GM10266 (cell line): ENCODE results near the gene SPATA31D3.
"Not testable (repeated sequence)": the region's sequence is repeated elsewhere in the genome, so short reads cannot be mapped to it uniquely, and the experiment has no call there.

Experiments used
- DNase-seq: peaks from one replicate; pipeline ENCODE4 v3.0.0; 2012; ENCODE audit errors: extremely low spot score
- CTCF ChIP-seq: IDR thresholded peaks from 2 replicates; pipeline ENCODE4 v1.5.1; 2012; ENCODE audit warnings: mild to moderate bottlenecking, low read depth; ENCODE audit not compliant: control insufficient read depth, insufficient read depth; ENCODE audit errors: missing control alignments

SPATA31D3 gene

GRCh38 chr9:81943393-81943792 lies at the start of gene SPATA31D3:
Gene SPATA31D3, plus strand, starts transcription at chr9:81943500. Its CDS starts 86 bp downstream, at chr9:81943586.
- not testable (repeated sequence) for DNase-seq

GRCh38 chr9:81893929-81894328 lies 49.4 kb upstream of the SPATA31D3 start:
- no peak for TF ChIP-seq CTCF
- no peak for DNase-seq

- TF ChIP-seq CTCF, result no peak
- DNase-seq, result no peak
Measured at GRCh38 chr9:81894891-81895290, 48.4 kb upstream of the SPATA31D3 start.

GRCh38 chr9:81896070-81896469 lies 47.2 kb upstream of the SPATA31D3 start:
- no peak for DNase-seq
- TF ChIP-seq CTCF, result no peak

GRCh38 chr9:81898851-81899250 lies 44.4 kb upstream of the SPATA31D3 start:
- TF ChIP-seq CTCF, result no peak
- DNase-seq, result no peak

- DNase-seq, result no peak
Measured at GRCh38 chr9:81902196-81902595, 41.1 kb upstream of the SPATA31D3 start.

GRCh38 chr9:81902626-81903025 lies 40.7 kb upstream of the SPATA31D3 start:
- TF ChIP-seq CTCF, result no peak
- no peak for DNase-seq

More at GRCh38 chr9:81902196-81902595, 41.1 kb upstream of the SPATA31D3 start:
- no peak for TF ChIP-seq CTCF

GRCh38 chr9:81906671-81907070 lies 36.6 kb upstream of the SPATA31D3 start:
- TF ChIP-seq CTCF, result no peak
- no peak for DNase-seq
